ENCODE results near the gene CALN1.

CALN1 gene

DNA sequence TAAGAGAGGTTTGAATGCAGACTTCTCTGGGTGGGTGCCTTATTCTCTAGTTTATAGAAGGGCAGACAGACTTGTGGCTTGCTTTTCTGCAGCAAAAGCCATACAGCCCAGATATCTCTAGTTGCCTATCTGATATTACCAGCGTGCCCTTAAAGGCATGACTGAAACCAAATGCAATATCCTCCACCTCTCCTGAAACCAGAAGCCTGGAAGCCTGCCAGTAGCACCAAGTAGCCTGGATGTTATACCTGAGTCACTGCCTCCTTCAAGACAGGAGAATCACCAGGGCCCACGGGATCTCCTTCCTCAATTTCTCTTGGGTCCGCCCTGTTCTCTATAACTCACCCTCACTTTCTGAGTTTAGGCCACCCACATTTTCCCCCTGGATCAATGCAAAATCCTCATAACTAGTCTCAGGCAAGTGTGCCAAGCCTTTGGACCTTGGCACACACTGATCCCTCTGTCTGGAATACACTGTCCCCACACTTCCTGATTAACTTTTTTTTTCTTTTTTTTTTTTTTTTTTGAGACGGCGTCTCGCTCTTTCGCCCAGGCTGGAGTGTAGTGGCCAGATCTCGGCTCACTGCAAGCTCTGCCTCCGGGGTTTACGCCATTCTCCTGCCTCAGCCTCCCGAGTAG, 641.8 kb downstream of the CALN1 start:
- TF ChIP-seq EZH2phosphoT487 (IDR thresholded peaks at IDR 0.05; ENCODE audit: low read length) (no peak), EZH2 (optimal IDR thresholded peaks at IDR 0.05; ENCODE audit: low read depth, low read length) (no peak)
- TF ChIP-seq, protein P1, sequence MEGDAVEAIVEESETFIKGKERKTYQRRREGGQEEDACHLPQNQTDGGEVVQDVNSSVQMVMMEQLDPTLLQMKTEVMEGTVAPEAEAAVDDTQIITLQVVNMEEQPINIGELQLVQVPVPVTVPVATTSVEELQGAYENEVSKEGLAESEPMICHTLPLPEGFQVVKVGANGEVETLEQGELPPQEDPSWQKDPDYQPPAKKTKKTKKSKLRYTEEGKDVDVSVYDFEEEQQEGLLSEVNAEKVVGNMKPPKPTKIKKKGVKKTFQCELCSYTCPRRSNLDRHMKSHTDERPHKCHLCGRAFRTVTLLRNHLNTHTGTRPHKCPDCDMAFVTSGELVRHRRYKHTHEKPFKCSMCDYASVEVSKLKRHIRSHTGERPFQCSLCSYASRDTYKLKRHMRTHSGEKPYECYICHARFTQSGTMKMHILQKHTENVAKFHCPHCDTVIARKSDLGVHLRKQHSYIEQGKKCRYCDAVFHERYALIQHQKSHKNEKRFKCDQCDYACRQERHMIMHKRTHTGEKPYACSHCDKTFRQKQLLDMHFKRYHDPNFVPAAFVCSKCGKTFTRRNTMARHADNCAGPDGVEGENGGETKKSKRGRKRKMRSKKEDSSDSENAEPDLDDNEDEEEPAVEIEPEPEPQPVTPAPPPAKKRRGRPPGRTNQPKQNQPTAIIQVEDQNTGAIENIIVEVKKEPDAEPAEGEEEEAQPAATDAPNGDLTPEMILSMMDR (IDR thresholded peaks at IDR 0.05; ENCODE audit: low read length), result no peak

DNA sequence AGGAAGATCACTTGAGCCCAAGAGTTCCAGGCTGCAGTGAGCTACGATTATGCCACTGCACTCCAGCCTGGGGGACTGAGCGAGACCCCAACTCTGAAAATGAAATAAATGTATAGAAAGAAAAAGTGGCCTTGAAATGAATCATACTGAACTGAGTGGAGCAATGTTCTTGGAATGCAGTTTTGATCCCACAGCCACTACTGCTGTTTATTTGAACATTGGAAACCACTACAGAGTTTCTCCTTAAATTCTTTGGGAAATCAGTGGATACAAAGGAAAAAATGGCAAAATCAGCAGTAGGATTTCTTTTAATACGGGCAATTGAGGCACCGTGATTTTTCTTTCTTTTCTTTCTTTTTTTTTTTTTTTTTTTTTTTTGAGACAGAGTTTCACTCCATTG, 642.8 kb downstream of the CALN1 start:
- no peaks in the 10 kb centered on the region for H3K9me3 ChIP-seq (replicated peaks; ENCODE audit: insufficient read depth, low read length)
- no peak overlapping the region for H3K4me2 ChIP-seq (ENCODE audit: low read depth, low read length)
- no peak overlapping the region for H3K4me3 ChIP-seq (ENCODE audit: low read length)
- H4K20me1 ChIP-seq (ENCODE audit: insufficient read depth, low read length), result no peaks in the 10 kb centered on the region
- no peaks in the 10 kb centered on the region for H3K79me2 ChIP-seq (ENCODE audit: low read length)
- H3K4me1 ChIP-seq (ENCODE audit: low read length), result no peaks in the 10 kb centered on the region
- TF ChIP-seq EZH2 (optimal IDR thresholded peaks at IDR 0.05; ENCODE audit: low read depth, low read length), result no peak
- TF ChIP-seq, protein P1 (IDR thresholded peaks at IDR 0.05; ENCODE audit: low read length), result no peak
- TF ChIP-seq EZH2phosphoT487 (IDR thresholded peaks at IDR 0.05; ENCODE audit: low read length), result no peak
- H3K9me2 ChIP-seq (replicated peaks; ENCODE audit: insufficient read depth, low read length), result no peaks in the 10 kb centered on the region
- H3K27ac ChIP-seq (ENCODE audit: low read length), result no peak overlapping the region
- H3K9ac ChIP-seq (ENCODE audit: low read length), result no peak overlapping the region
- H3K27me3 ChIP-seq (replicated peaks; ENCODE audit: insufficient read depth, low read length), result no peaks in the 10 kb centered on the region
- H3F3A ChIP-seq (ENCODE audit: insufficient read depth, low read length), result no peaks in the 10 kb centered on the region
- DNase-seq, result no peak
- no peaks in the 10 kb centered on the region for H3K36me3 ChIP-seq (replicated peaks; ENCODE audit: insufficient read depth, low read length)
- no peak overlapping the region for H2AFZ ChIP-seq (ENCODE audit: low read length)

More for the DNA sequence above, 641.8 kb downstream of the CALN1 start:
- Histone ChIP-seq H3F3A (ENCODE audit: insufficient read depth, low read length) (no peaks in the 10 kb centered on the region), H3K36me3 (replicated peaks; ENCODE audit: insufficient read depth, low read length) (no peaks in the 10 kb centered on the region), H3K4me1 (ENCODE audit: low read length) (no peaks in the 10 kb centered on the region), H3K4me3 (ENCODE audit: low read length) (no peak overlapping the region), H4K20me1 (ENCODE audit: insufficient read depth, low read length) (no peaks in the 10 kb centered on the region), H3K27me3 (replicated peaks; ENCODE audit: insufficient read depth, low read length) (no peaks in the 10 kb centered on the region), H3K4me2 (ENCODE audit: low read depth, low read length) (no peak overlapping the region), H3K9me2 (replicated peaks; ENCODE audit: insufficient read depth, low read length) (no peaks in the 10 kb centered on the region), H3K9ac (ENCODE audit: low read length) (no peak overlapping the region), H2AFZ (ENCODE audit: low read length) (no peak overlapping the region), H3K79me2 (ENCODE audit: low read length) (no peaks in the 10 kb centered on the region), H3K27ac (ENCODE audit: low read length) (no peak overlapping the region), H3K9me3 (replicated peaks; ENCODE audit: insufficient read depth, low read length) (no peaks in the 10 kb centered on the region)
- DNase-seq, result no peak

DNA sequence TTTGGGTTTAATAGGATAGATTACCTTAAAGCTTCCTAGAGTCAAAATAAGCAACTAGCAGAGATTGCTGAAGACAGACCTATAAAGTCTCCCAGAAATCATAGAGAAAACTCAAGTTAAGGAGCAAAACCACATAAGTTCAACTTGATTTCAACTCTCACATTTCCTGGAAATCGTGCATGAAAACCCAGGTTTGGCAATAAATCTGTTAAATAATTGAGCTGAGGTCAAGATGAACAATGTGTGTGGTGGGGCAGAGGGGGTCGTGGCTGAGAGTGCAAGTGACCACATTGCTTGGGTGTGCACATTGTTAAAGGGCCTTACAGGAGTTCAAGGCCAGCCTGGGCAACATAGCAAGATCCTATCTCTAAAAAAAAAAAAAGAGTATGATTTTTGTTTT, 643.7 kb downstream of the CALN1 start:
- Histone ChIP-seq H3K4me2 (ENCODE audit: low read depth, low read length) (no peak overlapping the region), H3K79me2 (ENCODE audit: low read length) (no peaks in the 10 kb centered on the region), H3K9me3 (replicated peaks; ENCODE audit: insufficient read depth, low read length) (no peaks in the 10 kb centered on the region), H3K27ac (ENCODE audit: low read length) (no peak overlapping the region), H3F3A (ENCODE audit: insufficient read depth, low read length) (no peaks in the 10 kb centered on the region), H3K4me1 (ENCODE audit: low read length) (no peaks in the 10 kb centered on the region), H3K36me3 (replicated peaks; ENCODE audit: insufficient read depth, low read length) (no peaks in the 10 kb centered on the region), H3K4me3 (ENCODE audit: low read length) (no peak overlapping the region), H2AFZ (ENCODE audit: low read length) (no peak overlapping the region), H4K20me1 (ENCODE audit: insufficient read depth, low read length) (no peaks in the 10 kb centered on the region), H3K27me3 (replicated peaks; ENCODE audit: insufficient read depth, low read length) (no peaks in the 10 kb centered on the region), H3K9ac (ENCODE audit: low read length) (no peak overlapping the region), H3K9me2 (replicated peaks; ENCODE audit: insufficient read depth, low read length) (no peaks in the 10 kb centered on the region)
- DNase-seq, result no peak
- TF ChIP-seq, protein P1 (IDR thresholded peaks at IDR 0.05; ENCODE audit: low read length), result no peak
- TF ChIP-seq EZH2 (optimal IDR thresholded peaks at IDR 0.05; ENCODE audit: low read depth, low read length) (no peak), EZH2phosphoT487 (IDR thresholded peaks at IDR 0.05; ENCODE audit: low read length) (no peak)
